Endothelial cell of umbilical vein (primary cell): Measurements from ENCODE around the gene HTR2C. TPM values are rescaled to one million over a fixed set of nuclear protein-coding genes. Genes with fewer than 3 reads are reported as not detected.

Experiments used
- BruUV-seq: library from RNA; stranded (reverse); fragments of 400-500 nt; replicated peaks from 2 replicates; lab custom pipeline; 2021; lab: Mats Ljungman, UMichigan
- CTCF ChIA-PET: fragments of 300-600, 350-600 bp; sonication (Branson Sonifier 250); formaldehyde crosslinking; loops from one replicate; lab custom pipeline; 2021; ENCODE audit warnings: antibody characterized with exemption, inconsistent platforms; lab: Charles Lee
- POLR2A ChIA-PET: fragments of 300-600, 350-600 bp; sonication (Branson Sonifier 250); formaldehyde crosslinking; loops from one replicate; lab custom pipeline; 2021; ENCODE audit warnings: antibody characterized with exemption, inconsistent platforms; lab: Charles Lee
- DNase-seq: peaks from one replicate; pipeline ENCODE4 v3.0.0-alpha.2; 2011; ENCODE audit warnings: low read depth, low spot score
- FAIRE-seq: peaks from 2 replicates; lab custom pipeline; 2011; peaks lifted over from hg19 to GRCh38; lab: Jason Lieb, UNC
- H2AFZ ChIP-seq: 2 replicates; pipeline ENCODE4 v1.6.0; 2012; ENCODE audit warnings: low read depth, low read length, control low read depth, inconsistent platforms
- H3K27ac ChIP-seq: 2 replicates; pipeline ENCODE4 v1.5.1; 2011; ENCODE audit warnings: low read depth, mild to moderate bottlenecking, control low read depth, low read length, moderate library complexity; ENCODE audit not compliant: insufficient read depth
- H3K27me3 ChIP-seq, 2 experiments: 2 replicates each; pipeline versions ENCODE4 v1.6.0 to v1.6.1; 2011; ENCODE audit warnings: low read length in 2 of 2, mixed read lengths in 1 of 2; ENCODE audit not compliant: control insufficient read depth in 2 of 2, insufficient read depth in 2 of 2
- H3K36me3 ChIP-seq, 2 experiments: 2 replicates in 1 of 2; 3 replicates in 1 of 2; pipeline ENCODE4 v1.5.1; 2011; ENCODE audit warnings: low read length in 2 of 2, mild to moderate bottlenecking in 1 of 2, moderate library complexity in 1 of 2; ENCODE audit not compliant: control insufficient read depth in 2 of 2, insufficient read depth in 2 of 2; ENCODE audit errors: extremely low read depth in 1 of 2
- H3K4me1 ChIP-seq: 3 replicates; pipeline ENCODE4 v1.5.1; 2011; ENCODE audit warnings: mild to moderate bottlenecking, low read length; ENCODE audit not compliant: control insufficient read depth, insufficient read depth; ENCODE audit errors: extremely low read depth
- H3K4me2 ChIP-seq: 2 replicates; pipeline ENCODE4 v1.6.1; 2011; ENCODE audit warnings: low read length, control low read depth, mixed read lengths; ENCODE audit not compliant: insufficient read depth
- H3K4me3 ChIP-seq, 3 experiments: fragments of 200-600 bp in 1 of 3; sonication (generic), shearing (Covaris generic) in 1 of 3; replicated peaks in 1 of 3; 2 replicates each; pipeline ENCODE4 v1.5.1; 2011 to 2016; ENCODE audit warnings: control low read depth in 3 of 3, low read length in 3 of 3, mild to moderate bottlenecking in 2 of 3, inconsistent platforms in 1 of 3, low read depth in 1 of 3, moderate library complexity in 1 of 3; ENCODE audit not compliant: insufficient read depth in 1 of 3
- H3K79me2 ChIP-seq: 2 replicates; pipeline ENCODE4 v1.6.0; 2012; ENCODE audit warnings: low read length, inconsistent platforms; ENCODE audit not compliant: control insufficient read depth, insufficient read depth
- H3K9ac ChIP-seq: replicated peaks from 2 replicates; pipeline ENCODE3; 2011; ENCODE audit warnings: low read length, control low read depth; ENCODE audit not compliant: insufficient read depth; ENCODE audit errors: extremely low read depth
- H3K9me1 ChIP-seq: replicated peaks from 3 replicates; pipeline ENCODE4 v1.6.0; 2011; ENCODE audit warnings: mild to moderate bottlenecking, low read length; ENCODE audit not compliant: control insufficient read depth, insufficient read depth; ENCODE audit errors: extremely low read depth
- H3K9me3 ChIP-seq: replicated peaks from 2 replicates; pipeline ENCODE4 v1.5.1; 2012; ENCODE audit warnings: low read length, inconsistent platforms; ENCODE audit not compliant: control insufficient read depth, insufficient read depth
- H4K20me1 ChIP-seq: replicated peaks from 2 replicates; pipeline ENCODE3; 2011; ENCODE audit warnings: mild to moderate bottlenecking, low read length; ENCODE audit not compliant: control insufficient read depth, insufficient read depth; ENCODE audit errors: extremely low read depth
- CTCF ChIP-seq, 2 donors: IDR thresholded peaks; 1 replicate in 1 of 2; 2 replicates in 1 of 2; pipeline ENCODE4 v1.5.1; 2011; ENCODE audit warnings: low read length in 2 of 2, mild to moderate bottlenecking in 2 of 2, moderate library complexity in 2 of 2, control low read depth in 1 of 2, inconsistent platforms in 1 of 2, low read depth in 1 of 2; ENCODE audit not compliant: insufficient read depth in 1 of 2; ENCODE audit errors: extremely low read depth in 1 of 2
- EZH2 ChIP-seq: IDR thresholded peaks from 2 replicates; pipeline ENCODE4 v1.6.1; 2012; ENCODE audit warnings: borderline replicate concordance, low read depth, mild to moderate bottlenecking, moderate library complexity, low read length, inconsistent platforms; ENCODE audit not compliant: severe bottlenecking
- FOS ChIP-seq: IDR thresholded peaks from 2 replicates; pipeline ENCODE4 v1.6.1; 2011; ENCODE audit warnings: mild to moderate bottlenecking, low read length, moderate library complexity, borderline replicate concordance; ENCODE audit not compliant: insufficient read depth
- GATA2 ChIP-seq: IDR thresholded peaks from 2 replicates; pipeline ENCODE4 v1.7.0; 2011; ENCODE audit warnings: low read depth, mild to moderate bottlenecking, moderate library complexity, mixed read lengths, low read length; ENCODE audit not compliant: insufficient read length, insufficient read depth
- JUN ChIP-seq: IDR thresholded peaks from 2 replicates; pipeline ENCODE4 v1.6.1; 2011; ENCODE audit warnings: borderline replicate concordance, low read depth; ENCODE audit not compliant: insufficient read length, insufficient read depth
- MAX ChIP-seq: IDR thresholded peaks from 2 replicates; pipeline ENCODE4 v1.6.1; 2011; ENCODE audit not compliant: insufficient read depth, insufficient read length
- MYC ChIP-seq: IDR thresholded peaks from one replicate; pipeline ENCODE4 v1.6.1; 2011; ENCODE audit warnings: mild to moderate bottlenecking, low read depth, low read length
- POLR2A ChIP-seq: IDR thresholded peaks from 2 replicates; pipeline ENCODE4 v1.6.1; 2012; ENCODE audit warnings: low read depth, mild to moderate bottlenecking, control low read depth, low read length
- POLR2AphosphoS5 ChIP-seq: IDR thresholded peaks from 2 replicates; pipeline ENCODE4 v1.6.1; 2012; ENCODE audit warnings: low read depth, mild to moderate bottlenecking, control low read depth, low read length, moderate library complexity; ENCODE audit not compliant: insufficient read depth
- dilution Hi-C: fragments of 300-500 bp; cut with MboI; formaldehyde crosslinking; loops from one replicate; pipeline ENCODE4 v1.15.0; 2019; ENCODE audit warnings: low sequenced_read_pairs; ENCODE audit not compliant: extremely low pct_ligation_motif_present
- intact Hi-C: fragments of 100-400 bp; cut with micrococcal nuclease; formaldehyde crosslinking; loops from one replicate; pipeline ENCODE4 v1.10.0; 2022
- polyA plus RNA-seq, 4 experiments: library from polyadenylated mRNA; depleted of rRNA in 3 of 4; stranded (reverse) in 3 of 4; unstranded in 1 of 4; fragments of >200 nt; gene quantifications; 2 replicates each; pipeline versions ENCODE4 v1.2.1 to v1.2.3, GENCODE V29; 2011 to 2012; ENCODE audit warnings: missing spikeins in 1 of 4
- total RNA-seq: library from RNA; stranded (reverse); gene quantifications from 2 replicates; pipeline ENCODE4 v1.2.3, GENCODE V29; 2021

HTR2C gene
- total and polyA plus RNA-seq, 2 donors (not counting 3 experiments of a cell fraction or from before 2014, with no cell fraction given) = not detected

- intact Hi-C loops = no loop called here
- H4K20me1 ChIP-seq = no peaks in the 10 kb centered on the region
- no peaks in the 10 kb centered on the region for H3K27me3 ChIP-seq
- H2AFZ ChIP-seq = no peak overlapping the region
- DNase-seq (no peak), FAIRE-seq (no peak)
- no peaks in the 10 kb centered on the region for H3K36me3 ChIP-seq
- no peaks in the 10 kb centered on the region for H3K9me3 ChIP-seq
- H3K9ac ChIP-seq = no peak overlapping the region
- no peak overlapping the region for H3K4me2 ChIP-seq
- dilution Hi-C loops = no loop called here
- no peak overlapping the region for H3K4me3 ChIP-seq
- no TSS peak for BruUV-seq
- no peak overlapping the region for H3K27ac ChIP-seq
- H3K9me1 ChIP-seq = no peaks in the 10 kb centered on the region
- POLR2A ChIA-PET = no interaction called here
- CTCF ChIA-PET = no interaction called here
- no peaks in the 10 kb centered on the region for H3K4me1 ChIP-seq
- no peaks in the 10 kb centered on the region for H3K79me2 ChIP-seq
- no peak for TF ChIP-seq POLR2AphosphoS5
- TF ChIP-seq JUN = no peak
- no peak for TF ChIP-seq CTCF (IDR thresholded peaks at IDR 0.05; ENCODE audit: extremely low read depth in 1 of 2, insufficient read depth in 1 of 2, low read depth in 1 of 2, low read length in 2 of 2)
- no peak for TF ChIP-seq FOS
- no peak for TF ChIP-seq GATA2
- no peak for TF ChIP-seq EZH2
- no peak for TF ChIP-seq MAX
- TF ChIP-seq MYC = no peak
- TF ChIP-seq POLR2A = no peak
These were observed 128.6 kb downstream of the HTR2C start for GRCh38 chrX:114712466-114712865.
